ENCODE results near the gene GALK2. TPM values are rescaled to one million over a fixed set of nuclear protein-coding genes. Genes with fewer than 3 reads are reported as not detected.

Gene GALK2
- total RNA-seq, 1 experiment from 2014 or later, result 43.5 TPM

- BruUV-seq (replicated peaks), result no TSS peak
- no peak overlapping the region for H3K27ac Mint-ChIP-seq (ENCODE audit: low read depth, unreplicated experiment)
- no peaks in the 10 kb centered on the region for H3K27me3 Mint-ChIP-seq (ENCODE audit: insufficient read depth, unreplicated experiment)
- peaks cover 19% of the 10 kb centered on the region for H3K36me3 Mint-ChIP-seq (ENCODE audit: insufficient read depth, unreplicated experiment)
- intact Hi-C loops (cut with micrococcal nuclease), result no loop called here
- peaks cover 19% of the 10 kb centered on the region for H3K4me1 Mint-ChIP-seq (ENCODE audit: insufficient read depth, unreplicated experiment)
- DNase-seq (ENCODE audit: unreplicated experiment), result no peak
- TF ChIP-seq CTCF (IDR thresholded peaks at IDR 0.05; ENCODE audit: unreplicated experiment), result no peak
- POLR2A ChIA-PET, result interaction anchor here (1.0 kb wide), 1 partner anchor 8 kb away, joined by 3 read pairs; no protein-coding TSS in a partner anchor
- no peaks in the 10 kb centered on the region for H3K9me3 Mint-ChIP-seq (ENCODE audit: unreplicated experiment)
- CTCF ChIA-PET, result interaction anchor here (0.6 kb wide), 1 partner anchor 957 kb away, joined by 3 read pairs; no protein-coding TSS in a partner anchor
- H3K4me3 Mint-ChIP-seq (ENCODE audit: unreplicated experiment), result no peak overlapping the region
Observed at GRCh38 chr15:49187549-49188245, 17.6 kb downstream of the GALK2 start.

- CTCF ChIA-PET, result no interaction called here
- TF ChIP-seq CTCF (IDR thresholded peaks at IDR 0.05; ENCODE audit: unreplicated experiment), result no peak
- BruUV-seq (replicated peaks), result no TSS peak
Observed at GRCh38 chr15:49188933-49189332, 18.9 kb downstream of the GALK2 start.

GRCh38 chr15:49189631-49190030 lies 19.6 kb downstream of the GALK2 start:
- Mint-ChIP-seq H3K27ac (ENCODE audit: low read depth, unreplicated experiment) (no peak overlapping the region), H3K27me3 (ENCODE audit: insufficient read depth, unreplicated experiment) (no peaks in the 10 kb centered on the region), H3K4me1 (ENCODE audit: insufficient read depth, unreplicated experiment) (peaks cover 19% of the 10 kb centered on the region), H3K4me3 (ENCODE audit: unreplicated experiment) (no peak overlapping the region), H3K9me3 (ENCODE audit: unreplicated experiment) (no peaks in the 10 kb centered on the region), H3K36me3 (ENCODE audit: insufficient read depth, unreplicated experiment) (peaks cover 19% of the 10 kb centered on the region)
- CTCF ChIA-PET, result no interaction called here
- intact Hi-C loops (cut with micrococcal nuclease), result no loop called here
- DNase-seq (ENCODE audit: unreplicated experiment), result no peak
- no peak for TF ChIP-seq CTCF (IDR thresholded peaks at IDR 0.05; ENCODE audit: unreplicated experiment)
- POLR2A ChIA-PET, result no interaction called here
- BruUV-seq (replicated peaks), result no TSS peak

More at GRCh38 chr15:49188933-49189332, 18.9 kb downstream of the GALK2 start:
- POLR2A ChIA-PET, result interaction anchor here (1.0 kb wide), 1 partner anchor 9 kb away, joined by 3 read pairs; no protein-coding TSS in a partner anchor
- Mint-ChIP-seq H3K4me1 (ENCODE audit: insufficient read depth, unreplicated experiment) (peaks cover 19% of the 10 kb centered on the region), H3K4me3 (ENCODE audit: unreplicated experiment) (no peak overlapping the region), H3K27me3 (ENCODE audit: insufficient read depth, unreplicated experiment) (no peaks in the 10 kb centered on the region), H3K9me3 (ENCODE audit: unreplicated experiment) (no peaks in the 10 kb centered on the region), H3K27ac (ENCODE audit: low read depth, unreplicated experiment) (no peak overlapping the region), H3K36me3 (ENCODE audit: insufficient read depth, unreplicated experiment) (peaks cover 19% of the 10 kb centered on the region)
- no peak for DNase-seq (ENCODE audit: unreplicated experiment)
- intact Hi-C loops (cut with micrococcal nuclease), result no loop called here

- H3K4me1 Mint-ChIP-seq (ENCODE audit: insufficient read depth, unreplicated experiment), result peaks cover 11% of the 10 kb centered on the region
- no peak overlapping the region for H3K27ac Mint-ChIP-seq (ENCODE audit: low read depth, unreplicated experiment)
- intact Hi-C loops (cut with micrococcal nuclease), result no loop called here
- no peak for TF ChIP-seq CTCF (IDR thresholded peaks at IDR 0.05; ENCODE audit: unreplicated experiment)
- H3K4me3 Mint-ChIP-seq (ENCODE audit: unreplicated experiment), result no peak overlapping the region
- ChIA-PET CTCF (no interaction called here), POLR2A (no interaction called here)
- H3K9me3 Mint-ChIP-seq (ENCODE audit: unreplicated experiment), result no peaks in the 10 kb centered on the region
- H3K36me3 Mint-ChIP-seq (ENCODE audit: insufficient read depth, unreplicated experiment), result peaks cover 19% of the 10 kb centered on the region
- BruUV-seq (replicated peaks), result no TSS peak
- no peak for DNase-seq (ENCODE audit: unreplicated experiment)
- no peaks in the 10 kb centered on the region for H3K27me3 Mint-ChIP-seq (ENCODE audit: insufficient read depth, unreplicated experiment)
Observed at GRCh38 chr15:49190586-49190985, 20.5 kb downstream of the GALK2 start.
